COLO829 (cell line): ENCODE results near the gene TMX4.

Experiments
- DNase-seq: peaks from one replicate; pipeline ENCODE4 v3.0.0; 2012; ENCODE audit warnings: low spot score

TMX4 gene

DNA sequence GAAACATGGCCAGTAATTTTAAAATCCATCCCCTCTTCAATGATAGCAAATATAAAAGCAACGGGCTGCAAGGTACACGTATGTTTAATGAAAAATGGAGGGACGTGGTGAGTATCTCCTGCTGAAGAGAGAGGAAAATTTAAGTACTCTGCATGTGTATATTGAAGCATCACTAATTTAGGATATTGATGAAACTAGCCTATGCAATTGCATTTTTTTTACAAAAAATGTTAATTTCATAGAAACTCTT, 362 bp upstream of the TMX4 start:
- DNase-seq: no peak

DNA sequence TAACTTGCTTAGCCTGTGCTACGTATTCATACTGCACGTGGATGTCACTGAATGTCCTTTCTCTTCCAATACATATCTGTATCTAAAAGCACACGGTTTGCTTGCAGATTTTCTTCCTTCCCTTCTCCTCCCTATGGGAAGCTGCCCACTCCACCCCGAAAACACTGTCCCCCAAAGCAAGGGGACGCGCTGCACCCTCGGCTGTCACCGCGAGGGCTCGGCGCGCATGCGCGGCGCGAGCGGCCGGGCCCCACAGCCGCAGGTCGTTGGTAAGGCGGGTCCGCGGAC, 659 bp downstream of the TMX4 start:
- DNase-seq: peak; percentile 67

DNA sequence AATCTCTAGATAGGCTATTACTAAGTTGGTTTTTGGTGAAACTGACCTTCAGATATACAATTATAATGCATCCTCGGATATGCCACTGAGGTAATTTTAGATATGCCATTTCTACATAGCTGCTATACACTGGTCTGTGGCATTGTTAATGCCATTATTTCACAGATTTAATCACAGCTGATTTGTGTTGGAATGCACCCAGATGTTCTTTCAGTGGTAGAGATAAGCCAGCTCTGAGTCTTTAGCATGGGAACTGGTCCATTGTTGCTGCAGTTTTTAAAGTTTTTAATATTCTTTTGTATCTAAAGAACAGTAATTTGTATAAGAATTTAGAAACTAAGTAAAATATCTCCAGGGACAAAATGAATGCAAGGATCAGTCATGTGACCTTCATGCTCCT, 6.8 kb downstream of the TMX4 start:
- DNase-seq: no peak

DNA sequence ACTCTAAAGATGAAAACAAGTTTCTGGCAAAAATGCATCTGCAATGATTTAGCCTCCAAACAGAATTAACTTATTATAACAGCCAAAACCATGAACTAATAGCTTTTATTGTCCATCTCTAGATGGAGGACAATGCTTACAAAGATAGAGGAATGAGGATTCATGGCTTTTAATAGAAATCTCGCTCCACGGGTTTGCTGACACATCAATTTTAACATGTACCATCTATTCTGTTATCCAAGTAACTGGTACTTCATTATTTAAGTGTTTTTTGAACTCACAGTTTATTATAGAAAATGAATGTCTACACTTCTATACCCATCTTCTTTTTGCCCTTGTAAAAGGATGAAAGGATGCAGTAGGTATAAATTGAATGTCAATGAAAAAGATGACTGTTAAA, 10.8 kb downstream of the TMX4 start:
- no peak for DNase-seq

DNA sequence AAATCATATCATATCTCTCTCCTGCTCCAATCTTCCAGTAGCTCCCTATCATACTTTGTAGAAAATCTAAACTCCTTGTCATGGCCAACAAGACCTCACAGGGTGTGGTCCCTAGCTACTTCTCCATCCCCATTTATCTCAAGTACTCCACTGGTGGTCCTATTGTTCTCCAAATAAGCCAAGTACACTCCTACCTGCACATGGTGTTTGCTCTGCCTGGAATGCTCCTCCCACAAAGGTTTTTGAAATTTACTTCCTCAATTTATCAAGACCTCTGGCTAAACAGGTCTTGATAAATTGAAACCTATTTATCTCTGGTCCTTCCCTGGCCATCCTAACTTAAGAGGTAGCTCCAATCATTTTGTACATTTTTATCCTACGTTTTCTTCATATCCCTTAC, 12.1 kb downstream of the TMX4 start:
- no peak for DNase-seq

DNA sequence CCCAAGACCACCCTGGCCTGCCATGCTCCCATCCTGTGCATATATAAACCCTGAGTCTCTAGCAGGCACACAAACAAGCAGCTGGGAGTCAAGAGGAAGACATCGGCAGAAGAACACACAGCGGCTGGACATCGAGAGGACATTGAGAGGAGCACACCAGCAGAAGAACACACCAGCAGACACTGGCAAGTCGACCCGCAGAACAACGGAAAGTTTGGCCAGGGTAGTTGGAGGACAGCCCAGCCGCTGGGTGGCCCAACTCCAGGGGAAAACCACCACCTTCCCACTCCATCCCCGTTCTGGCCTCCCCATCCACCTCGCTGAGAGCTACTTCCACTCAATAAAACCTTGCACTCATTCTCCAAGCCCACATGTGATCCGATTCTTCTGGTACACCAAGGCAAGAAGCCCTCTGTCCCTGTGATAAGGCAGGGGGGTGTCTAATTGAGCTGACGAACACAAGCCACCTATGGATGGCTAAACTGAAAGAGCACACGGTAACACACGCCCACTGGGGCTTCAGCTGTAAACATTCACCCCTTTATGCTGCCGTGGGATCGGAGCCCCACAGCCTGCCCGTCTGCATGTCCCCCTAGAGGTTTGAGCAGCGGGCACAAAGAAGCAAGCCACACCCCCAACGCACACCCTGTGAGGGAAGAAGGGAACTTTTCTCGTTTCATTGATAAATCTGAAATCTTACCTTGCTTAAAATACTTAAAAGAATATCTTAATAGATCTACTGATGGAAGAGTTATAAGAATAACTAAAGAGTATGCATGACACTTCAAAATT, 13.8 kb downstream of the TMX4 start:
- DNase-seq: no peak

DNA sequence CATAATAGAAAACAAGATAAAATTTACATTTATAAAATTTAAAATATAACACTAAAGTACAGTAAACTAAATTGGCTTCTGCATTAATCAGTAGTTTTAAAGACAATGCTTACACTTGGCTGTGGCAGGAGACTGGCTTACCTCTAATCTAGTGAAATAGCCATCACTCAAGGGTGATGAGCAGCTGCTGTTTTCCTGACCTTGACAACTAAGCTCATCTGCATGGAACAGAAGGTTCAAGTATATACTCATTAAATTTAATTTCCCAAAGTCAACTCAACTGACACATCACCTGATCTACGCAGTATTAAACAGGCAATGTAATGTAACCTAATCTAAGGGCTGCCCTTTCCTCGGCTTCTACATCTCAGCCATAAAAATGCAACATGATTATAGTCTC, 14.5 kb downstream of the TMX4 start:
- DNase-seq: no peak

DNA sequence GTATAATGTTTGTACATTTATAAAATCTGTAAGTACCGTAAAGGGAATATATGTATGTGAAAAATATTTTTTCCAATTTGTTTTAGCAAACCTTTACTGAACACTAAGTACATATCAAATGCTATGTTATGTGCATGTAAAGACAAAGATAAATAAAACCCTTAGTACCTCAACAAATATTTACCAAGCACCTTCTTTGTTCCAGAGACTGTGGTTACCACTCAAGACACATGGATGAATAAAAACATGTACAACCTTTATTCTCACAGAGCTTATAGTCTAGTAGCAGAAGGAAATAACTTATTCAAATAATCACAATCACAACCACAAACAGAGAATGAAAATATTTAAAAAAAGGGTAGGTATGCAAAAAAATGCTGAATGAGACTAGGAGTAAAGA, 17.5 kb downstream of the TMX4 start:
- DNase-seq: no peak

DNA sequence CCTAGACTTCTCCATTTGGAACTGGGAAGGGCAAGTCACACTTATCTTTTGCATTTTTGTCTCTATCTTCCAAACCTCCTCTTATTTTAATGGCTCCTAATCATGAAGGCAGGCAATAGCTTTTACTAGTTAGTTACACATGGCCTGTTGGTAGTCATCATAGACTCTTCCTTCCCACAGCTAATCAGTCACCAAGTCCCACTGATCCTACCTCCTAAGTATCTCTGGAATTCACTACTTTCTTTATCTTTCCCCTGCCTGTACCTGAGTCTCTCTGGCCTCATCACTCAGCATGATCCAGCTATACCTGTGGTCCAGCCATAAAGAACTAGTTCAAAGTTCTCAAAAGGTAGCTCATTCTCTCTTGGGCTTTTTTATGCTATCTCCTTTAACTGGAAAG, 18.8 kb downstream of the TMX4 start:
- no peak for DNase-seq

DNA sequence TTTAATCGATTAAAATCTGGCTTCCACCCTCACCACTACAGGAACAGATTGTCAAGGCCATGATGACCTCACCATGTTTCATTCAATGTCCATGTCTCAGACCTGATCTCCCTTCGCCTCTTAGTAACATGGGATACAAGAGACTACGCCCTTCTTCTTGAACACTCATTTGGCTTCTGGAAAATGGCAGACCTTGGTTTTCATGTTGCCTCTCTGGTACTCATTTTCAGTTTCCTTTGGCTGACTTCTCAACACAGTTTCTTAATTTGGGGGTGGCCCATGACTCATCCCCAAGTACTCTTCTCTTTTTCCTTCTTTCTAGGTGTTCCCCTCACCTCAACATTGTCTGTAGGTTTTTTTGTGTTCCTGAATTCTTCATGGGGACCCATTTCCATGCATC, 22.7 kb downstream of the TMX4 start:
- DNase-seq: no peak

DNA sequence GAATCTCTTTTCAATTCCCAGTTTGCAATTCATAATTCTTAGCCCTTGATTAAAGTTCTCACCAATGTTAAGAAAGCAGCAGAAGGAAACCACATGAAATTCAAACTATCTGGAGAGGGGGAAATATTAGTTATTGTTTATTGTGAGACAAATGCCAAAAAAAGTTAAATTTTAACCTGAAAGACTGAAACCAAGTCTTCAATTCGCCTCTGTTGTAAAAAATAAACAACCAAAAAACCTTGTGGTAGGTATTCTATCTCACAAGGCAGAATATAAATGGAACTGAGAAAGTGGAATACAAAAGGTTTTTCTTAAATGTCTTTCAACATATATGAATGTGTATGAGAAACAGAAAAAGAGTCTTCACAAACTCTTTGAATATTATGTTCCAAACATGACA, 24.8 kb downstream of the TMX4 start:
- no peak for DNase-seq

DNA sequence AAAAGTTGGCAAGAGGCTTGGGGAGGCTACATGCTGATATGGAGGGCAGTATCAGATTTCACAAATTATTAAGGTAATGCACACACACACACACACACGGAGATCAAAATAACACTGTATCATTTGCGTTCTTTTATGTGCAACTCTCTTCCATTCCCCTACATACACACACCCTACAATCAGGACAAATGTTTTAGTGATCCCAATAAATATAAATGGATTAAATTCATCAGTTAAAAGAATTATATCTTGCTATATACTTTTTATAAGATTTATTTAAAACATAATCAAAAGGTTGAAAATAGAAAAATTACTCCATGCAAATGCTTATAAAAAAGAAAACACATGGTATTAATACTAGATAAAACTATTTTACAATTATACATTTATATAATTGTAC, 25.9 kb downstream of the TMX4 start:
- no peak for DNase-seq

DNA sequence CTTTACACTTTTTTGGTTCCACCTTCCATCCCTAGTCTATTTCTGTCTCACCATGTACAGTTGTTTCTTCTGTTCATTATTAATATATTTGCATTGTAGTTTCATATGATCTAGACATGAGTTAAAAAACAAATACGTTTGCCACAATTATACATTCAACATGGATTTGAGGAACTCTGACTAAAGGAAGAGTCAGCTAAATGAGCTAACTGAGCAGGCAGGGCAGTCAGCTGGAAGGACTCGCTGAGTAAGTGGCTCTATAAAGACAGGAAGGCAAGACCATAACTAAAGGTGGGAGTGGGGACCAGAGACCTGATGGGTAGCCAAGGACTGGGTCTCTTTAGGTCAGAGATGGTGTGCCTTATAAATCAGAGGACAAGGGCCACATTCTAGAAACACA, 26.3 kb downstream of the TMX4 start:
- DNase-seq: no peak

DNA sequence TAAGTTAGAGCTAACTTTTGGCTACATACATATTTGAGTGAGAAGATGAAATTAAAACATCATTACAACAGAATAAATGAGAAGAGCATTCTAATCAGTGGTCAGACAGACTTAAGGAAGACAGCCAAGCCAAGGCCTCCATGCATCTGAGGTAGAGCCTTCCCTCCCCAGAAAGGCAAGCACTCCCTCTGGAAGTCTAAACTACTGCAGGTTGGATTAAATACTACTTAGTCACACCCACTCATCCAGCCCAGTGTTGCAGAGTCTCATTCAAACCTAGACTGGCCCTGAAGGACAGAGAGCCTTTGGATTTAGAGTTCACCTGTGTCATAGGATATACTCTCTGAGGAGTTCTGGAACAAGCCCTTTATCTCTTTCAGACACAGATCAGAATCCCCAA, 29.2 kb downstream of the TMX4 start:
- DNase-seq: no peak

DNA sequence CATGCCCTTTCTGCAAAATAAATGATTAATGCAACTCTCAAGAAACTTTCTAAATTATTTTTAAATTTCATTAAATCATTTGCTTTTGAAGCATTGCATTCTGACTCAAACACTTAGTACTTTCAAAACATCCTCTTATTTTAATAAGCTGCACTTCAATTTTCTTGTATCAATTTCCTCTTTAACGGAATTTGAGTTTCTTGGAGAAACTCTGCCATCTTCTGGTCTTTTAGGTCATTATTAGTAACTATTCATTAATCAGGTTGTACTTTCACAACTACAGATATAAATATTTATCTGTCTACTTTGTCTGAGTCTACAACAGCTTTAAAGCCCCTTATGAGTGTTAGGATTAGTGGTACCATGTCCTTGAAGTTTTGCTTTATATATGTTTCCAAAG, 30.2 kb downstream of the TMX4 start:
- DNase-seq: no peak

DNA sequence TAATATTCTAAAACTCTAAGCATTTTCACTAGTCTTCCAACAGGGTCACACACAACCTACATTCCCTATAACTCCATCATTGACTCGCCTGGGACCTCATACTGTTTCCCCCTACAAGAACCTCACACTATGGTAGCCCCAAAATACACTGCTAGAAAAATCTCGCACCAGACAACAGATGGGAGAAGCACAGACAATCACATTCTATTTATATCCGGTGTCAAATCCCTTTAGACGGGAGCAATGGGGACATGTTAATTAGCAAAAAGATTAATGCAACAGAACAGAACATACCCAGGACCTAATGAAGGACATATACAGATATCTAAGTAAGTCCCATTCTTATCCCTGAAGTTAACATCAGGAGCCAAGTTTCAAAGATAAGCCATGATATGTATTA, 33.6 kb downstream of the TMX4 start:
- no peak for DNase-seq

DNA sequence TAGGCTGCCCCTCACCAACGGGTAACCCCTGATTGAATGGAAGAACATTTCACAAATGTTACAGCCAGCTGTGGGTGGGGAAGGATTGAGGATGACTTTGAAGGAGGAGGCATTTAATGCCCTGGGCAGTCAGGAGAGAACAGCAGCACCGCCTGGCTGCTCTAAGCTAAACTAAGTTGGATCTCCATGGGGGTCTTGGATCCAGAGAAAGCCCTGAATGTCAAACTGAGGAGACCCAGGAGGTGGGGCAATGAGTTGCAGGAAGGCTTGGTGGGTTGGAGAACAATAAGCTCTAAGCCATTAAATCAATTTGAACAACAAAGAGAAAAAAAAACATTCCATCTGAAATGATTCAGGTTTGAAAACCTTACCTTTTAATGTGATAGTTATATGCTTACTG, 35.4 kb downstream of the TMX4 start:
- no peak for DNase-seq

DNA sequence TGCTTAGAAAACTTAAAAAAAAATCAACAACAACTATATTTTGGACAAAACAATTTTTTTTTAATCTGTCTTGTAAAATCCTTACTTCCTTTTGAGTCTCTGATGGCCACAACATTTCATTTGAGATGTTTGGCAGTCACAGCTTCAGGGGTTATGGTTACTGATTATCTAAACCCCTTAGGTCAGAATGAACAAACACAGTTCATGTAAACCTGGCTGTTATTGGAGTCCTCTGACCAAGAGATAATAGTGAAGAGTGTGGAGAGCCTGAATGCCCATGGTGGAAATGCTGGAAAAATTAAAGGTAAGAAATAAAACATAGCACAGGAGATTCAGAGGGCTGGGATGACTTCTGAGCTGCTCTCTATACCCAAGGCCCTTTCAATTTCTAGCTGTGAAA, 38.2 kb downstream of the TMX4 start:
- no peak for DNase-seq

DNA sequence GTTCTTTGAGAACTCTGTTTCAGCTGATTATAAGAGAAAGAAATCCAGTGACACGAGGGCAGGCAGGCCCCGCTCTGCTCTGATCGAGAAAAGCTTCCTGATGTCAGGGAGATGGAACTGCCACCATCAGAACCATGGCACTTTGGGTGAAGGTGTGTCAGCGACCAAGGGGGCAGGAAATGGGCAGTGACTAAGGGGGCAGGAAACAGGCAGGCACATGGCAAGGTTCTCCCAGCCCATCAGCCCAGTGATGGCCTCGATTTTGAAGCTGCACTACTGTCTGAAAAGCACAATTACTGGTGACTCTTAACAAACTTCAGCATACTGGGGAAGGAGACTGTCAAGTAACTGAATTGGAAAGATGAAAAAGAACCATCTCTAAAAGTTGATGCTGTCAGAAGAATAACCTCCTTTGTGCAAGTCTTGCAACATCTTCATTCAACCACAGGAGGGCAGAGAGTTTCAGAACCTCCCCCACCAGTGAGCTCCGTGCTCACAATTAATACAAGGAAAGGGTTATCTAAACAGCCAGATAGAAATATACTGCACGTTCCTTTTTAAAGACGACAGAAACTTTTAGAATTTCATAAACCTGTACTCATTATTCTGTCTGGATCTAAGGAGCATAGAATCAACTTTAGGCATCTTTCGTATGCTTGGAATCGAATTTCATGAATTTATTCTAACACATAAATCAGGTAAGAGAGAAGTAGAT, 39.1 kb downstream of the TMX4 start:
- peak; percentile 95 for DNase-seq

DNA sequence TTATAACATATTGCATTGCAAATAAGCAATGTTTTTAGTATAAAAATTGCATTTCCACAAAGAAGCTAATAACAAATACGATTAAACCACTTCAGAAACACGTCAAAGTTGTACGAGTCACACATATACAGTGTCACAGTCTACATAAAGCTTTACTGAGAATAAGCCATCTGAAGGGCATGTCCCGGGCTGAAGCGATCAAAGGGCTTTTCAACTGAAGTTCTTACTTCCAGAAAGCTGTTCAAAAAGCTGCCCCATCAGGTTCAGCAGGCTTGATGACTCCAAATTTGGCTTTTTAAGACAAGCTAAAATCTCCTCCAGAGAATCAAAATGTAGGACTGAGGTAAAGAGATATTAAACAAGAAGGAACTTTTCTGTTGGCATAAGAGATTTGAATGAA, 41.9 kb downstream of the TMX4 start:
- no peak for DNase-seq

DNA sequence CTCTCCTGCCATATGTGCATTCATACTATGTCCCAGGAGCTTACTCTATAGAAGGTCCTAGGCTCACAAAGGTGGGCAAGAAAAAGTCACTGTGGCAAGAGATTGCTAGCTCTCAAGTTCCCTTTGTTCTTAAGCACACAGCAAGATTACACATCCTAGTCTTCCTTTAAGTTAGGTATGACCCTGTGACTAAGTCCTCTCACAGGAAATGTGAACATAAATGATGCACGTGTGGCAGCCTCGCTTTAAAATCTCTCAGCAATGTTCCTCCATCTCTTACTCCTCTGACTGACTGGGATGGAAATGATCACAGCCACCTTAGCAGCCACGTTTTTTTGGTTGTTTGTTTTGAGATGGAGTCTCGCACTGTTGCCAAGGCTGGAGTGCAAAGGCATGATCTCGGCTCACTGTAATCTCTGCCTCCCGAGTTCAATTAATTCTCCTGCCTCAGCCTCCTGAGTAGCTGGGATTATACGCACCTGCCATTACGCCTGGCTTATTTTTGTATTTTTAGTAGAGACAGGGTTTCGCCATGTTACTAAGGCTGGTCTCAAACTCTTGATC, 43.6 kb downstream of the TMX4 start:
- DNase-seq: no peak

DNA sequence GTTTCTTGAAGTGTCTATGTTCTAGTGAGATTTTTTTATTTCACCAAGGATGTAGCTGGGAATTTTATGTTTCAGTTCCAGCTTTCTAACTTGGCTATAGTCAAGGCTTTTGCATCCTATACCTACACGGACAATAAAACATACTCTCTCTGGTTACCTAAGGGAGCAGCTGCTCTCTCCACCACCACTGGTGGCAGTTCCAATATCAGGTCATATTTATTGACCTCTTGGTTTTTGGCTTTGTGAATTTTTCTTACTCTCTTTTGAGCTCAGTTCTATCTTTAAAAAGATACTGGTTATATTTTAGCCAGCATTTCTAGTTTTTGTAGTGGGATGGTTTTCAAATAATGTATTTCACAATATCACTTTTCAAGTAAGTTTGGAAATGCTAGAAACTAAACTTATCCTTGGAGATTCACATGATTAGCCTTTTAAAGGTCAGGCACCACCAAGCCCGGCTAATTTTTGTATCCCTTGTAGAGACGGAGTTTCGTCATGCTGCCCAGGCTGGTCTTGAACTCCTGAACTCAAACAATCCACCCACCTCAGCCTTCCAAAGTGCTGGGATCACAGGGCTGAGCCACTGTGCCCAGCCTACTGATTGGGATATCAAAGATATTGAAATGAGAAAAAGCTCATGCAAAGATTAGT, 44.7 kb downstream of the TMX4 start:
- DNase-seq: no peak

DNA sequence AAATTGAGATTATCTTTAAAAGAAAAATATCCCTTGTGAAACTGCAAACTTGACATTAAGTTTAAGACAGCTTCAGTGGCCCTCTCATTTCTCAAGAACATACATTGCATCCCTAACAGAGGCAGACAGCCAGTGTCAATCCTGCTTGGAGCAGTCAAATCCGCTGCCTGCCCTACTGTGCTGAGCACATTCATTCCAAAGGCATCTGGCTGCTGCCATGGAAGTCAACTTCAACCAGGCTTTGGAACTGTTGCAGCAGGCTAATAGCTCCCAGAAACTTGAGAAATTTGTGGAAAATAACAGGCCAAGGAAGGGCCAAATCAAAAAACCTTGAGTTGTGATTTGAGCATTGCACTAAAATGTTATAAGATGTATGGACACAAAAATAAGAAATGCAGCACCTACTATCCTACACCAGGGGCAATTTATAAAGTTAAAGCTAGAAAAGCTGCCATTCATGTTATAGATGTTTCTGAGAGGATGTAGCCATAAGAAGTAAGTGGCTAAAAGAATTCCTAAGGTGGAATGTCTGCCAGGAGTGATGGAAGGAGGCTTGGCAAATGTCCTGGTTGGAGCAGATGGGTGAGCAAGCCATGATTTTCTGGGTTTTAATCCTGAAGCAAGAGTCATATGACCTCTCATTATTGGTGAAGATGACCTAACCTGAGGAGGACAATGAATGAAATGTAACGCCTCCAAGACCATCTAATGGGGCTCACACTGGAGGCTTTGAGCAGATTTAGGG, 47.9 kb downstream of the TMX4 start:
- DNase-seq: no peak
